Bronchial epithelial cell (primary cell): Measurements from ENCODE around the gene TOR4A. TPM values are rescaled to one million over a fixed set of nuclear protein-coding genes. Genes with fewer than 3 reads are reported as not detected.

Experiments
- DNase-seq: peaks from one replicate; pipeline ENCODE4 v3.0.0-alpha.2; 2010; ENCODE audit warnings: low read depth
- FAIRE-seq: peaks from 2 replicates; lab custom pipeline; 2011; peaks lifted over from hg19 to GRCh38; lab: Jason Lieb, UNC
- H3K27me3 ChIP-seq: 2 replicates; pipeline ENCODE4 v1.5.1; 2011; ENCODE audit warnings: low read length; ENCODE audit not compliant: control insufficient read depth, insufficient read depth
- H3K36me3 ChIP-seq: 2 replicates; pipeline ENCODE4 v1.5.1; 2011; ENCODE audit warnings: low read length; ENCODE audit not compliant: control insufficient read depth, insufficient read depth
- H3K4me3 ChIP-seq: 2 replicates; pipeline ENCODE4 v1.5.1; 2011; ENCODE audit warnings: mild to moderate bottlenecking, low read depth, low read length, control low read depth
- CTCF ChIP-seq: IDR thresholded peaks from 2 replicates; pipeline ENCODE4 v1.5.1; 2011; ENCODE audit warnings: mild to moderate bottlenecking, moderate library complexity, low read length, control low read depth, inconsistent platforms; ENCODE audit not compliant: insufficient read depth, severe bottlenecking
- total RNA-seq: library from RNA; depleted of rRNA; stranded (reverse); fragments of >200 nt; gene quantifications from 2 replicates; pipeline ENCODE4 v1.2.1, GENCODE V29; 2014

The TOR4A gene
- total RNA-seq, 1 donor from 2014 or later: 18.7 TPM

DNA sequence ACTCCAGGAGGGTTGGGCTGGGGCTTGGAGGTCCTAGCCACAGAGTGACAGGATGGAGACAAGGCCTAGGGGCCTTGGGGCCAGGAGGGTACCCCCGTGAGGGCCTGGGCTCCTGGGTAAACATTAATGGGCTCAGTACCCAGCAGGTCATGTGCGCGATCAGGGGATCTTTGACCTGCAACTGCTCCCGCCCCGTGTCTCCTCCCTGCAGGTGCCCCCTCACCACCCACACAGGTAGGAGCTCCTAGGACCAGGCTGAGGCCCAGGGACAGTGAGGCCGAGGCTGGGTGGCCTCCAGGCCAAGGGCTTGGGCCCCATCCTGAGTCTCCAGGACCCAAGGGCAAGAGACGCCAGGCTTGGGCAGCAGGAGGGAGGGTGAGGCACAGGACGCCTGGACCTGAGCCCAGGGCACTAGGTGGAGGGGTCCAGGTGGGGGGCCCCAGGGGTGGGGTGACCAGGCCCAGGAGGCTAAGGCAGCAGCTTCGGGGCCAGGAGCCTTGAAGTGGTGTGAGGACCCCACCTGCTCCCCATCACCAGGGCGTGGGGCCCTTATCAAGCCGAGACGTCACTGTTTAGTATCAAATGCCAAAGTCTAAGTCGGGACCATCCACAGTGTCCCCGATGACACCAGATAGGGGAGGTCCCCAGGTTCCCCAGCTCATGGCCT lies 46.7 kb upstream of the TOR4A start, which contains the start of gene SLC34A3:
Gene SLC34A3 (plus strand): TSS at position 197 of the 667 bp plus-strand sequence. CDS start 802 bp downstream, outside the sequence.
- Histone ChIP-seq H3K36me3 (no peaks in the 10 kb centered on the region), H3K4me3 (no peak within 1 kb of the TSS), H3K27me3 (peaks cover 2% of the 10 kb centered on the region)
- TF ChIP-seq CTCF: no peak
- DNase-seq: no peak
- FAIRE-seq: no peak

DNA sequence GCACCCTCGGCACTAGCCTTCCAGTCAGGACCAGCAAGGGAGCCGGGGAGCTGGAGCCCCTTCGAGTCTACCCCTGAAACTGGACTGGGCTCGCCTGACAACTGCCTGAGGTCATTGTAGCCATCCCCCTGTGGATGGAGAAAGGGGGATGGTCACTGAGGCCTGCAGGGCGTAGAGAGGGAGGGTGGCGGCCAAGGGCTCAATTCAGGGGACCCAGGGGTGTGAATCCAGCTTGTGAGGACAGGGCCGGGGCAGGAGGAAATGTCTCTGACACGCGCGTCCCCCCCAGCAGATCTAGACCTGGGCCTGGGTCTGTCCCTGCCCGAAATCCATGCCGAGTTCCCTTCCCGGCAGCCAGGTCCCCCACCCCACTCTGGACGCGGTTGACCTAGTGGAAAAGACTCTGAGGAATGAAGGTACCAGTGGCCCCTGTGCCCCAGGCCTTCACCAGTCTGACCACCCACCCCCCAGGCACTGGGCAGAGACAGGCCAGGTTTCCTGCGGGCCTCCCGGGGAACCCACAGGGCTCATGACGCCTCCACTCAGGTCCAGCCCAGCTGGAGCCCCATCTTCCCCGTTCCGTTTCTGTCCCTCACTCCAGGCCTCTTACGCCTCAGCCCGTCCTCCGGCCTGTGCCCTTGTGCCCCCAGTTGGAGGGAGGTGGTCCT lies 46.0 kb upstream of the TOR4A start:
- TF ChIP-seq CTCF: no peak
- no peaks in the 10 kb centered on the region for H3K36me3 ChIP-seq
- DNase-seq: no peak
- H3K27me3 ChIP-seq: peaks cover 2% of the 10 kb centered on the region
- no peak overlapping the region for H3K4me3 ChIP-seq
- no peak for FAIRE-seq

GRCh38 chr9:137232101-137232500 lies 45.4 kb upstream of the TOR4A start:
- H3K36me3 ChIP-seq: no peaks in the 10 kb centered on the region
- peaks cover 2% of the 10 kb centered on the region for H3K27me3 ChIP-seq
- no peak overlapping the region for H3K4me3 ChIP-seq
- TF ChIP-seq CTCF: no peak
- FAIRE-seq (no peak), DNase-seq (no peak)

- Histone ChIP-seq H3K27me3 (peaks cover 2% of the 10 kb centered on the region), H3K36me3 (no peaks in the 10 kb centered on the region)
- FAIRE-seq: no peak
Observed at GRCh38 chr9:137232510-137232909, 45.0 kb upstream of the TOR4A start.

GRCh38 chr9:137233143-137233980 lies 44.2 kb upstream of the TOR4A start:
- no peak for TF ChIP-seq CTCF
- no peaks in the 10 kb centered on the region for H3K36me3 ChIP-seq
- FAIRE-seq: no peak
- peaks cover 2% of the 10 kb centered on the region for H3K27me3 ChIP-seq
- DNase-seq: no peak
- H3K4me3 ChIP-seq: no peak overlapping the region

More at GRCh38 chr9:137232510-137232909, 45.0 kb upstream of the TOR4A start:
- TF ChIP-seq CTCF: no peak
- no peak for DNase-seq
- no peak overlapping the region for H3K4me3 ChIP-seq
